ENCODE results near the gene IKZF3.

IKZF3 gene

DNA sequence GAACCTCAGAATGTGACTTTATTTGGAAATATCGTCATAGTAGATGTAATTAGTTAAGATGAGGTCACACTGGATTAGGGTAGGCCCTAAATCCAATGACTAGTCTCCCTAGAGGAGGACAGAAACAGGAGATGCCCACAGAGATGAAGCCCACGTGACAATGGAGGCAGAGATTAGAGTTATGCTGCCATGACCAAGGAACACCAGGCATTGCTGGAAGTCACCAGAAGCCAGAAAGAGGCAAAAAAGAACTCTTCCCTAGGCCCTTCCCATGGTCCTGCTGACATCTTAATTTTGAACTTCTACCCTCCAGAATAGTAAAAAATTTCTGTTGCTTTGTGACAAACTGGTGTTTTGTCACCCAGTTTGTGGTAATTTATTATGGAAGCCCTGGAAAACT, 49.6 kb downstream of the IKZF3 start:
- no peak for DNase-seq

DNA sequence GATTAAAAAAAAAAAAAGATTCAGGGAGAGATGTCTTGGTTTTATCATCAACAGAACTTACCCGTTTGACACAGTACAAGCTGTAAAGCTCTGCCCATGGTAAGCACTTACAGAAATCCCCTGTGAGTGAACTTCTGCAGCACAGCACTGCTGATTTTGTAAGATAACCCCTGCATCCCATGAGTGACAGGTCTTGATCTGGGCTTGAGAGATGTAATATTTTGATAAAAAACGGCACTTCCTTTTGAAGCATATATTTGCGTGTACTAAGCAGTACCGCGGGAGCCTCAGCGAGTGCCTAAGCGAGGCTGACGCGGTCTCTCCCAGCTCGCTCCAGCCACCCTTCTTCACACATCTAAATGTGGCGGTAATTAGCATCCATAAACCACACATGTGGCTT, 50.5 kb downstream of the IKZF3 start:
- no peak for DNase-seq

DNA sequence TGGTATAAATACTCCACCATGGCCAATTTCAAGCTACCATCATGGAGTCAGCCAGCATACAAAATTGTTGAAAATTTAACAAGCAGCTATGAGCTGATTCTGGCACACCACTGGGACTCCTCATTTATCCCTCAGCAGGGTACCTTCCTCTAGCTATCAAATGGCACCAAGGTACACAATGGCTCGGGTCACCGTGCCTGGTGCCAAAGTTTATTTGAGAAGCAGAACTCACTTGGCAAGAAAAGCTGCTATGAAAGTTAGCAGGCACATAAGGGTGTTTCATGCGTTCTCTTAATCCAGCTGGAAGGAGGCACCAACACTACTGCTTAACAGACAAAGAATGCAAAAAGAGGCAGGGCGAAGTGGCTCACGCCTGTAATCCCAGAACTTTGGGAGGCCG, 51.6 kb downstream of the IKZF3 start:
- DNase-seq = peak; percentile 61 to 92

DNA sequence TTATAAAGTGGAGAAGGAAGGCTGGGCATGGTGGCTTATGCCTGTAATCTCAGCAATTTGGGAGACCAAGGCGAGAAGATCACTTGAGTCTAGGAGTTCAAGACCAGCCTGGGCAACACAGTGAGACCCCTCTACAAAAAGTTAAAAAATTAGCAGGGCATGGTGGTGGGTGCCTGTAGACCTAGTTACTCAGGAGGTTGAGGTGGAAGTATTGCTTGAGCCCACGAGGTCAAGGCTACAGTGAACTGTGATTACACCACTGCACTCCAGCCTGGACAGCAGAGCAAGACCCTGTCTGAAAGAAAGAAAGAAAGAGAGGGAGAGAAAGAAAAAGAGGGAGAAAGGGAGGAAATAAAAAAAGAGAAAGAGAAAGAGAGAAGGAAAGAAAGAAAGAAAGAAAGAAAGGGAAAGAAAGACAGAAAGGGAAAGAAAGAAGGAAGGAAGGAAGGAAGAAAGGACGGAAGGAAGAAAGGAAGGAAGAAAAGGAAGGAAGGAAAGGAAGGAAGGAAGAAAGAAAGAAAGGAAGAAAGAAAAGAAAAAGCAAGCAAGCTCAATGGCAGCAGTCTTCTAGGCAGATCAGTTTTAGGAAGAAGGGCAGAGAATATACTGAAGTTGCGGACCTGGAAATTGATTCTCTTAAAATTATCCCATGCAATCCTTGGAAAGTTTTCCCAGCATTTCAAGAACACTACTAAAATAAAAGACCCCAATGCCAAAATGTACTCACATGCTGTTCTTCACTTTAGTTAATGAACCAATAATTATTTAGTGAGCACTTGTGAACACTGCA, 53.0 kb downstream of the IKZF3 start:
- DNase-seq = no peak

DNA sequence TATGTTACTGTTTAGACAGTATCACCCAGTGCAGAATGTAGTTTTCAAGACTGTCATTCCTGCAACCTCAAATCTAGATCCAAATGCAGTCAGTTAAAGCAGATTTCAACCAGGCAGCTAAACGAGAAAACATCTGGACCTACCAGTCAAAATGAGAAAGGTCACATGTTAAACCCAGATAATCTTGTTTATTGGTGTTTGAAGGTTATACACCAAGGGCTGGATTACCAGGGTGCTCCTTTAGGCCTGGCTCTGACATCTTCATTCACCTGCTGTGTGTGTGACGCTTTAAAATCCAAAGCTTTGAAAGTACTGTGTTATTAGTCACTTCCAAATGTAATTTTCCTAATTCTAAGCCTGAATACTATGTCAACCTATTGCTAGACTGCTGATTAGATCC, 54.9 kb downstream of the IKZF3 start:
- no peak for DNase-seq

DNA sequence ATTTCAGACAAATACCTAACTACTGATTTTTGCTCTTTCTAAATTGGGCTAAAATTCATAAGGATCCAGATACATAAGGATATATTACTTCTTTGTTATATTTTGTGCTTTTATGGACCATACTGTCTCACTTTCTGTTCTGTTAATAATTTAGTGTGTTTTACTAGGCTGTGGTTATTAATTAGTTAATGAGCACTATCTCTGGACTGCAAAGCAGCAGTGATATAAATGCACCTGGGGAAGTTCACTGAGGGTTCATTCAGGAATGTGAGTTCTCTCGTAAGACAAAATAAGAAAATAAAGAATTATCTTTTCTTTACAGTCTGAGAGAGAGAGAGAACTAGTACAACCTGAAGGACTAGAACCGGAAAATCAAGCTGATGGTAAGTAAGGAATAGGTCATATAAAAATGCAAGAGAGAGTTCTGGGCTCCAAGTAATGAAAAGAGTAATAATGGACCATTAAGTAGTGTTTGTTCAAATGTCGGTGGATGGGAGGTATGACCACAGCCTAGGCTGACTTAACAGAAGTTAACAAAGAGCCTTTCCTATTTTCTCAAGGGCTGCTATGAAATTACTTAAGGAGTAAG, 55.6 kb downstream of the IKZF3 start:
- no peak for DNase-seq

DNA sequence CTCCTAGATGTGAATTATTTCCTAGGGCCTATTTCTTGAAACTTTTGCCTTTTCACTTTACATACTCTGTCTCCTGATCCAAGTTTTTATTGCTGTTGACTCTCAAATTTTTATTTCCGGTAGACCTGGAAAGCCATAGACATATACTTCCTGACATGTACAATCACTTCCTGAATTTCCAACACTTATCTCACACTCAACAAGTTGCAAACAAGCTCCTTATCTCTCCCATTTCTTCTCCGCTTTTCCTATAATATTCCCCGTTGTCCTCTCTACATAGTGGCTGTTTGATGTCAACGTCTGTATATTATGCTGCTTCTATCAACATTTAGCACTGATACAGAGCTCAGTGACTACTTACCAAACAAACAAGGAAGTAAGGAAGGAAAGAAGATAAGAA, 59.3 kb downstream of the IKZF3 start:
- DNase-seq = no peak

DNA sequence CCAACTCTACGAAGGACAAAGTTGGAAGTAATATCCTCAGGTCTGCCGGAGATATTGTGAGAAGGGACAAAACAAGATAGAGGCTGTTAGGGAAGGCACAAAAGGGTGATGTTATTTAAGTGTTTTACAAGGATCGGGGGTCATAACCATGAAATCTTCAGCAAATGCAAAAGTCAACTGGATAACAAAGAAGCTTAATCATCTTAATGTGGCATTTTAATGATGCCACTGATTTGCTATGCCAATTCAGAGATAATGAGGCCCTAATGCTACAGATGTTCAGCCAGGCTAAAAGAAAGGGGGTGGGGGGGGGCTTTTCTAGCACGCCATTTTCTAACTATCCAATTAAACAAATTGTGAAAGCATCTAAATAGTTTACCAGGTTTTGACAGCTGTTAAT, 63.1 kb downstream of the IKZF3 start:
- DNase-seq = peak in 1 of 2 experiments; percentile 57

DNA sequence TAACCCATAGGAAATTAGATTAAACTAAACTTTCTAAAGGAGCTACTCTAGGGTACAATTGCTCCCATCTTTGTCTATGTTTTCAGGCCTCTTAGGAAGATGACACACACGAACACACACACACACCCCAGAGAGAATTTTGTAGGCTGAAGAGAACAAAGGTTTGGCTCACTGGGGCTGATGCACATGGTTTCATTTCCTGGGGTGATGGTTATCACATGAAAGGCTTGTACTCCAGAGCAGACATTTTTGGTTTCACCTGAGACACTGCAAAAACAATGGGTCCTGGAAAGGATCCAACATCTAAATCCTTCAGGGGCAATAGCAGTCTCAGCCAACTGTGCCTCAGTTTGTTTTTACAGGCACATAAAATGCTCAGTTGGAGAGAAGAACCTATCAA, 63.6 kb downstream of the IKZF3 start:
- DNase-seq = peak in 1 of 2 experiments; percentile 65

DNA sequence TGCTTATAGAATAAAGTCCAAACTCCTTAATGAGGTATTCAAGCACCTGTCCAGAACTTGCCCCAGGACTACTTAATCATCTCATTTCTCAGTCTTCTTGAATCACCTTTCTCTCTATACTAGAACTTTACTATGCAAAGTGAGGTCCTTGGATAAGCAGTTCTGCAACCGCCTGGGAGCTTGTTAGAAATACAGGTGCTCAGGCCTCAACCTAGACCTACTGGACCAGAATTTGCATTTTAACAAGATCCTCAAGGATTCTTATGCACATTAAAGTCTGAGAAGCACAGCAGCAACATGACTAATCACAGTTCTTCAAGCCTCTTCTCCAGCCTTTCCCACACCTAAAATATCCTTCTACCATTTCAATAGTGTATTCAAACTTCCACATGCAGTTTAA, 64.7 kb downstream of the IKZF3 start:
- DNase-seq = no peak

DNA sequence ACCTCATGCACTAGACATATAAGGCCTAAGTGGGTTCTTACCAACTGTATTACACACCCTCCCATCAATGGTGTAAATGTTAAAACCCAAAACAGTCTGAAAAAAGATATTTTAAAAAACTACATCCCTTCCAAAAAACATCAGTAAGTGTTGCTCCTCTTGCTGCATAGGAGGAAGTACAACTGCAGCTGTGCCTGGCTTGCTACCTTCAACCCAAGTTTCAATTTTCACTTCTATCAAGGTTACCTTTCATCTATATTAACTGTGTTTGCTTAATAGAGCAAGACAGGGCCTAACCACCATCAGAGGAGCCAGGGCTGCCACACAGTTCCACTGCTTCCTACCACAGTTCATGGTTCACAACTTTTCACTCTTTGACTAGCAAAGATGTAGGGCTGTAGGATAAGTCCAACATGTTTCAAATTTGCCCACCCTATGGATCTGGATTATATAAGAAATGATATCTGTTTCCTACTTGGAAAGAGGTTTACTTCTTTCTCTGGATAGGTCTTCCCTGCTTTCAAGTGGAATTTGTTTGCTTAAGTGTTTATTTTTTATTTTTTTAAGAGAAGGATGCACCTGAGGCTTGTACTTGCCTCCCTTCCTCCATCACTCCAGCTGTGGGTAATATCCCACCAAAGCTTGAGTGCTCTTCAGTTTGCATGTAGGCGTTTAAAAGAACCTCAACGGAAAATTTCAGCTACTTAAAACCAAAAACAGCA, 69.7 kb downstream of the IKZF3 start:
- DNase-seq = no peak

DNA sequence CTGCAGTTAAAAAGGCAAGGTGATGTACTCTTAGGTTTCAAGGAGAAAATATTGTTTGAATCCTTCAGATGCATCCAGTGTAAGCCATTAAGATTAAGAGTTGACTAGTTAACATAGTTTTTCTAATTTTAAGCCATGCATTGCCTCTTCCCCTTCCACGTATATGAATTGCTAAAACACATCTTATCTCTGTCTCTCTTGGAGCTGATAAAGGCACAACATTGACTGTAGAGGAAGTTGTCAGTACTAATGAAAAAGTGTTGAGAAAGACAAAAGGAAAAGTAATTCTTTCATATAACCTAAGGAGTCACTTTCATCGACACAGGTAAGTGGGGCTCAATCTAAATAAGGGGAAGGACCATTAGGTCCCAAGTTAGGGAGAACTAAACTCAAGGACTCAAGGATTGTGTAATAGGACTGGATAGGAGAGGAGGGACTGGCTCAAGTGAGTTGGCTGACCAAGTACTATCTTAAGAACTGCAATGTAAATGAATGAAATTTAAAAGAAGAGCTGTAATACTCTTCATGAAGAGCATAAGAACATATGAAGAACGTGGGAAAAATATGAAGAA, 70.7 kb downstream of the IKZF3 start:
- DNase-seq = no peak

DNA sequence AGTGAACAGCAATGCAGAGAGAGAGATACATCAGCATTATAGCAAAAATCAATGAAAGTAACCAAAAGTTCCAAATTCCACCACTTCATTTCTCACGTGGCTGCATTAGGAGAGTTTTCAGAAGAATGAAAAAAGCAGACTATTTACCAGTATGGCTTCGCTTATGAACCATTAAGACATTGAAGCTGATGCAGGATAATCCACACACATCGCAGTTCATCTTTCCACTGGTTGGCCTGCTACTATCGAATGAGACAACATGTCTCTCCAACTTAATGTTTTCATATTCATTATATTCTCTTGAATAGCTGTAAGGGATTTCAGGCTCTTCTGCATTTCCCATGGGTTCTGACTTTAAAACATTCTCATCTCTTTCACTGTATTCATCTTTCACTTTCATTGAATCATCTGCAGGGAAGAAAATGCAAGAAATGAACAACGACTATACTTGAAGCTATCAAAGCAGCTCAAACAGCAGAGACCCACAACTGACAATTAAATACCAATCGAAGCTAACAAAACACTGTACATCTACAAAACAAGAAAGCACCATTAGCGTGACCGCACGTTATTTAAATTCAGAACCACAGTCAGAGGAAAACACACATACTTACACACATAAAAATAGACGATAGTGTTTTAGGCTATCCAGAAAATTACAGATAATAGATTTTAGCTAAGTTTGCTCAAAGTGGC, 71.4 kb downstream of the IKZF3 start:
- no peak for DNase-seq

DNA sequence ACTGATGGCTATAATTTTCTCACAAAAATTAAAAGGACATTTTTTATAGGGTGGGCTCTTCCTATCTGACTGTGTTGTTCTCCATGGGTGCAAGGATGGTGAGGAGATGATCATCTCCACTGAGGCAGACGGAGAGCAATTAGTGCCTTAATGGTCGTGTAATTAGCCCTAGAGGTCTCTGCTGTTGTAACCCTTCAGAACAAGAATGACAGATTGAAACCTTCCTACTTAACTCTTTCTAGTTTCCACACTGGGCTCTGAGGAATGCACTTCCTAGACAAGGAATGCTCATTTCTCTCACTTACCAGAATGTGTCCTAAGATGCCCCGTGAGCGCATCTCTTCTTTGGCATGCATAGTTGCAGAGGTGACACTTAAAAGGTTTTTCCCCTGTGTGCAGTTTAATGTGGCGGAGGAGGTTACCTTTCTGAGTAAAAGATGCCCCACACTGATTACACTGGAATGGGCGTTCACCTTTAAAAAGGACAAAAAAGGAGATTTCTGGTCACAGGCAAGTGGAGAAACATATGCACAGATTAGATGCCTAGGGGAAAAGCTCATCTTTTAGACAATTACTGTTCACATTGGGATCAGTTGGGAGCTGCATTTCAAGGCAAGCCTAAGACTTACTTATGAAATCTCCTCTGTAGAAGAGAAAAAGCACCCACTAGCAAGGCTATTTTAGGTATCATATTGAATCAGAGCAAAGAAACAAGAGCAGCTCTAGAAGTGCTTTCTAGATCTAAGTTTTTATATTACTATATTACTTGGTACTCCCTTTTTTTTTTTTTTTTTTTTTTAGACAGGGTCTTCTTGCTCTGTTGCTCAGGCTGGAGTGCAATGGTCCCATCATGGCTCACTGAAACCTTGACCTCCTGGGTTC, 72.8 kb downstream of the IKZF3 start:
- DNase-seq = no peak

DNA sequence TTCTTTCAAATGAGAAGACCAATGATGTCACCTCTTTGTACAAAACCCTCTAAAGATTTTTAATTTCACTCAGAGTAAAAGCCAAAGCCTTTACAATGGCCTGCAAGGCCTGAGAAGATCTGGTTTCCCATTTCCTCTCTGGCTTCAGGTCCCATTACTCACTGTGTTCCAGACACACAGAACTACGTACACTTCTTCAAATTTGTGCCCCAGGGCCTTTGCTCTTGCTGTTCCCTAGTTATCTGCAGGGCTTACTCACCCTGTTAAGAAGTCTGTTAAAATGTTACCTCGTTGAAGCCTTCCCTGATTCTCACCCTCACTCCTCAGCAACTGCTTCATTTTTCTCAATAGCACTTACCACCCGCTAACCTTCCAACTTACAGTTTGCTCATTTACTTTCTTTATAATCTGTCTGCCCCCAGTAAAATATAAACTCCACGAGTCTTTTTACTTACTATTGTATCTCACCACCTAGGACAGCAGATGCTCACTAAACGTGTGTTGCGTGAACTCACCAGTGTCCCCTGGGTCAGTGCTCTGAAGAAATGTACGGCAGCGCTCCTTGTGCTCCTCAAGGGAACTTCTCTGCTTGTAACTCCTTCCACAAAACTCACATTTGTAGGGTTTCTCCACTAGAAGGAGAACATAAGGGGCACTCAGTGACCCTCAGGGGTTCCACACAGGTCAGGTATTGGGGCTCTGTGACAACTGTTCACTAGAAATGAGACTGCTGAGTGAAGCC, 76.2 kb downstream of the IKZF3 start:
- no peak for DNase-seq

DNA sequence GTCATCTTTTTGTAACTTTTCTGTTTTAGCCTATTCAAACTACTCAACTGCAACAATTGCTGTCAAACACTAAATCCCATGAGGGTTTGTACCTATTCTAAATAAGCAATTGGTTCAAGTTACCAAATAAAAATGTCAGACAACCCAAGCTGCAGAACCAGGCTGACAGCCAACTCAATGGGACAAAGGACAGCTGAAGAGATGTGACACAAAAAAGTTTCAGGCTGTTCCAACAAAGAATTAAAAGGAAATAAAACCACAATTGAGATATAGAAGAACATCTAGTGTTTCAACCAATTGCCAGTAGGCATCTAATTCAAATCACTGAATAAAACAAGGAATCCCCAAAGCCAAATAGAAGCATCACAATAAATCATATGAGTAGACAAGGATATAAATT, 77.1 kb downstream of the IKZF3 start:
- peak in 1 of 2 experiments; percentile 34 for DNase-seq

DNA sequence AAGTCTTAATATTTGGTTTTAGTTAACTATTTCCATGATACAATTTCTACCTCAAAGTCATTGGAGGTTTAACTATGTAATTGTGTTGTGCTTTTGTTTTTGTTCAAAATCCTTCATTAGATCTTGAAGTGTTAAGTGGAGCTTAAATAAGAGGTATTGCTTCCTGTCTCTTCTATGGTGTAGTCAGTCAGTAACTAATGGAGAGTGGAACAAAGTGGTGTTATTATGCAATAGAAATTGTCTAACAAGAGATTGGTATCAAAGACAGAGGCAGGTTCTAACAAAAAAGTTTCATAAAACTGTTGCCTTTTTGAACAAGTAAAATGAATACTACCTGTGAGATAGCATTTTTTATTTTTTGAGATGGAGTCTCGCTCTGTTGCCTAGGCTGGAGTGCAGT, 81.1 kb downstream of the IKZF3 start:
- DNase-seq = no peak

DNA sequence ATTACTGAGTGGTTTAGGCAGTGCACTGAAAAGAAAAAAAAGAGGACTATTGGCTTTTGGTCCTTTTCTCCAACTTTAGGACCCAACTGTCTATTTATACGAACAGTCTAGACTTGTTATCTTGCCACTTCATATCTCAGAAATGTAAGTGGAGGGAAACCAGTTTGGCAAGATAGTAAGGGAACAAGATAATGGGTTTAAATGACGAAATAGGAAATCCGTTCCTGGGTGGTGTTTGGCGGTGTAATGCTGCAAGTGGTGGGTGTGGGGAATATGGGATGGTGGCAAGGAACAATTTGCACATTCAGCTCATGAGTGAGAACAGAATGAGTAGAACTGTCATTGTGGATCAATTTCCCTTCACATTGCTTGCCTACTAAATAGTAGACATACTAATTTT, 81.6 kb downstream of the IKZF3 start:
- no peak for DNase-seq

DNA sequence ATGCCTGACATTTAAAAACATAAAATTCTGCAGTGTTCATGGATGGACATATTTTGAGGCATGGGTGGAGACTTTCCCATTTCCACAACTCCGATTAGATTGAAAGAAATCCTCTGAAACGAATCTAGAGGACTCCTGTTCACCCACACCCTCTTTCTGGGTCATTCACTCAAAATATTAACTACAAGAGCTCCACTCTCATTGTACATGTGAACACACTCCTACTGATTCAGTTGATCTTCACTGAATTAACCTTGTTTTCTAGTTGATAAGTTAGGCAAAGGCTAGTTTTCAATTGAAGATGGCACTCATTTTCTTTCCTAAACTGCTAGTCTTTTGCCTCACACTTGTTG, 82.3 kb downstream of the IKZF3 start:
- no peak for DNase-seq

DNA sequence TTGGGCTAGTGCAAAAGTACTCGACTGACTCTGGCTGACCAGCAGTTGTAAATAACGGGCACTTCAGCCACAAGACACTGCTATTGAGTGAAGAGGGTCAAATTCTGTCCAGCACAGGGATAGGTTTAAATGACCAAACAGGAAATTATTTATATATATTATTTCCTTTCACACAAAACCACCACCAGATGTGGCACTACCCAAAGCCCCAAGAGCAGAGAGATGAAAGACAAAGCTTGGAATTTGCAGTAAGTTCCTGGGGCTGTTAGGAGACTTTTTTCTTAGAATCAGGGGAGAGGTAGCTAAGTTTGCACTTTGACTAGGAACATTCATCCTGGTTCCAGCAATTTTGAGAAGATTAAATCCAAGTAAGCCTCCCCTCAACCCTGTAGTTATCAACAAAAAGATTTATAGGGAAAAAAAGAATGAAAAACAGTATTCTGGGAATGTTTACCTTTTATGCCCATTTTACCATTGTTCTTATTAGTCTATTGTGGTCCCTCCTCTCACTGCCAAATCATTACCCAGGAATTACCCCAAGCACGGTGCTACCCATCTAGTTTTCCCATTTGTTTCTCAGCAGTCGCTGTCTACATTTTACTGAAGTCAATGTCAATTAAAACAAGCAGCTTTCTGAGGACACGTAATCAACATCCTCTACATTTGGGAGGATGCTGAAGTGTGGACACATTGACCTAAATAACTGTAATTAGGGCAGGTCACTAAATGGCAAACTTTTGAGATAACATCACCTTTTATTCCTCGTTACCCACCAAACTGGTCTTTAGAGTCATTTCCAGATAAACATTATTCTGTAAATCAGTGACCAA, 82.9 kb downstream of the IKZF3 start:
- no peak for DNase-seq

Data from NCI-H2081 (cell line).